Epithelial cell of prostate (primary cell): ENCODE measurements around the gene TMEM62.
"Not testable (repeated sequence)": the region's sequence is repeated elsewhere in the genome, so short reads cannot be mapped to it uniquely, and the experiment has no call there.

ENCODE experiments used
- DNase-seq: peaks from one replicate; pipeline ENCODE4 v3.0.0-alpha.2; 2011; ENCODE audit warnings: low read depth, low spot score
- H3K27ac ChIP-seq: fragments of 450-650 bp; 2 replicates; pipeline ENCODE4 v1.5.1; 2017; ENCODE audit warnings: mild to moderate bottlenecking

Gene TMEM62

GRCh38 chr15:43225201-43225949 is 92.0 kb downstream of the TMEM62 start:
- no peak overlapping the region for H3K27ac ChIP-seq
- no peak for DNase-seq

- H3K27ac ChIP-seq, DNase-seq: not testable (repeated sequence)
Measured at GRCh38 chr15:43225950-43226255, 92.5 kb downstream of the TMEM62 start.

GRCh38 chr15:43226436-43227305 is 93.3 kb downstream of the TMEM62 start:
- no peak overlapping the region for H3K27ac ChIP-seq
- DNase-seq: no peak

GRCh38 chr15:43229977-43230376 is 96.6 kb downstream of the TMEM62 start:
- no peak for DNase-seq
- no peak overlapping the region for H3K27ac ChIP-seq

GRCh38 chr15:43230640-43231115 is 97.3 kb downstream of the TMEM62 start:
- no peak overlapping the region for H3K27ac ChIP-seq
- no peak for DNase-seq

GRCh38 chr15:43232289-43232874 is 99.0 kb downstream of the TMEM62 start:
- H3K27ac ChIP-seq: no peak overlapping the region
- no peak for DNase-seq
